K562 (cell line): Measurements from ENCODE around the gene AAK1. TPM values are rescaled to one million over a fixed set of nuclear protein-coding genes. Genes with fewer than 3 reads are reported as not detected.

ENCODE experiments used
- GABPB1 ChIP-seq: sonication (generic); formaldehyde crosslinking; IDR thresholded peaks from 2 replicates; pipeline ENCODE4 v1.8.0; 2022; ENCODE audit warnings: mild to moderate bottlenecking, missing genetic modification reagents
- HMG20A ChIP-seq: fragments of 450-650 bp; formaldehyde crosslinking; conservative IDR thresholded peaks from 2 replicates; pipeline ENCODE4 v1.4.0; 2020; ENCODE audit warnings: mild to moderate bottlenecking, mixed read lengths
- ZNF584 ChIP-seq: fragments of 200-800 bp; sonication (Bioruptor generic); IDR thresholded peaks from 2 replicates; pipeline ENCODE4 v1.6.1; 2016; ENCODE audit warnings: low read depth, mild to moderate bottlenecking, missing genetic modification characterization, missing compliant biosample characterization
- polyA plus RNA-seq, 8 experiments: library from polyadenylated mRNA; depleted of rRNA in 4 of 8; stranded (reverse) in 5 of 8; unstranded in 3 of 8; fragments of >200 nt; fragmentation: Nextera tagmentation in 2 of 8; fragmentation: Illumina TruSeq in 1 of 8; extraction: Ambion mirVana in 2 of 8; extraction: Trizol in 1 of 8; gene quantifications; 2 replicates each; pipeline versions ENCODE4 v1.2.1 to v1.2.3, GENCODE V29; 2011 to 2014; ENCODE audit warnings: inconsistent platforms in 1 of 8, missing spikeins in 1 of 8
- total RNA-seq, 7 experiments: library from RNA; depleted of rRNA in 6 of 7; stranded (reverse); fragments of >200 nt in 6 of 7; fragmentation: Illumina TruSeq in 2 of 7; extraction: Trizol in 2 of 7; gene quantifications; 2 replicates each; pipeline versions ENCODE4 v1.2.1 to v1.2.3, GENCODE V29; 2011 to 2021; ENCODE audit warnings: low replicate concordance in 1 of 7
- TF ChIP-seq, protein P1 (sequence below), 2 experiments: fragments of 450-650 bp in 1 of 2; sonication (generic) in 1 of 2; formaldehyde crosslinking in 1 of 2; IDR thresholded peaks; 2 replicates each; pipeline versions ENCODE4 v1.7.1 to v1.9.0; 2016 to 2022; ENCODE audit warnings: inconsistent platforms in 1 of 2, mild to moderate bottlenecking in 1 of 2, missing genetic modification reagents in 1 of 2

Gene AAK1
- total and polyA plus RNA-seq, 9 of the 15 experiments (the other 6 are each of a cell fraction or from before 2014, with no cell fraction given) = 0.89 to 17.1 (median 6.0) TPM

DNA sequence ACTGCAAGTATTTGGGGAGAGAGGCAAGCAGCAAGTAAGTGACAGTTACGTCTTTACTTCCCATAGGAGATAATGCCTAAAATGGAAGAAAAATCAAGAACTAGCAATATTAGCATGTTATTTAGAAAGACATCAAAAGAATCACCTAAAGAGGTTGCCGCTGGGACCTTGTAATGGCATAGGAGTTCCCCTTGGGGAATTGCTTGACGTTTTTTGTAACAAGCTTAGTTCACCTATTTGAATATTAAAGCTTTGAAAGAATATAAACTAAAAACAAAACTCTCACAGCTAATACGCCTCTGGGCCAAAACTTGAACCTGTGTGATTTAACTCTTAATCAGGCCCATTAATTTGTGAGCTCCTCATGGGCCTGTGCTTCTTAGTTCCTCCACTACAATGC lies 89.0 kb downstream of the AAK1 start (continued):
- TF ChIP-seq, protein P1, sequence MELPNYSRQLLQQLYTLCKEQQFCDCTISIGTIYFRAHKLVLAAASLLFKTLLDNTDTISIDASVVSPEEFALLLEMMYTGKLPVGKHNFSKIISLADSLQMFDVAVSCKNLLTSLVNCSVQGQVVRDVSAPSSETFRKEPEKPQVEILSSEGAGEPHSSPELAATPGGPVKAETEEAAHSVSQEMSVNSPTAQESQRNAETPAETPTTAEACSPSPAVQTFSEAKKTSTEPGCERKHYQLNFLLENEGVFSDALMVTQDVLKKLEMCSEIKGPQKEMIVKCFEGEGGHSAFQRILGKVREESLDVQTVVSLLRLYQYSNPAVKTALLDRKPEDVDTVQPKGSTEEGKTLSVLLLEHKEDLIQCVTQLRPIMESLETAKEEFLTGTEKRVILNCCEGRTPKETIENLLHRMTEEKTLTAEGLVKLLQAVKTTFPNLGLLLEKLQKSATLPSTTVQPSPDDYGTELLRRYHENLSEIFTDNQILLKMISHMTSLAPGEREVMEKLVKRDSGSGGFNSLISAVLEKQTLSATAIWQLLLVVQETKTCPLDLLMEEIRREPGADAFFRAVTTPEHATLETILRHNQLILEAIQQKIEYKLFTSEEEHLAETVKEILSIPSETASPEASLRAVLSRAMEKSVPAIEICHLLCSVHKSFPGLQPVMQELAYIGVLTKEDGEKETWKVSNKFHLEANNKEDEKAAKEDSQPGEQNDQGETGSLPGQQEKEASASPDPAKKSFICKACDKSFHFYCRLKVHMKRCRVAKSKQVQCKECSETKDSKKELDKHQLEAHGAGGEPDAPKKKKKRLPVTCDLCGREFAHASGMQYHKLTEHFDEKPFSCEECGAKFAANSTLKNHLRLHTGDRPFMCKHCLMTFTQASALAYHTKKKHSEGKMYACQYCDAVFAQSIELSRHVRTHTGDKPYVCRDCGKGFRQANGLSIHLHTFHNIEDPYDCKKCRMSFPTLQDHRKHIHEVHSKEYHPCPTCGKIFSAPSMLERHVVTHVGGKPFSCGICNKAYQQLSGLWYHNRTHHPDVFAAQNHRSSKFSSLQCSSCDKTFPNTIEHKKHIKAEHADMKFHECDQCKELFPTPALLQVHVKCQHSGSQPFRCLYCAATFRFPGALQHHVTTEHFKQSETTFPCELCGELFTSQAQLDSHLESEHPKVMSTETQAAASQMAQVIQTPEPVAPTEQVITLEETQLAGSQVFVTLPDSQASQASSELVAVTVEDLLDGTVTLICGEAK (IDR thresholded peaks at IDR 0.05) = no peak
- TF ChIP-seq, protein P1 (CRISPR knock-in tag; IDR thresholded peaks at IDR 0.05) = no peak
- TF ChIP-seq ZNF584 = no peak
- no peak for TF ChIP-seq HMG20A (CRISPR knock-in tag)
- no peak for TF ChIP-seq GABPB1 (CRISPR knock-in tag)
